WERI-Rb-1 (cell line): Measurements from ENCODE around the gene DNASE1L3.

ENCODE experiments used
- DNase-seq: peaks from one replicate; pipeline ENCODE4 v3.0.0-alpha.2; 2020
- H3K27ac ChIP-seq: fragments of 250-450 bp; sonication (Bioruptor Pico); 2 replicates; pipeline ENCODE4 v1.5.1; 2020; ENCODE audit warnings: mild to moderate bottlenecking, moderate library complexity
- H3K27me3 ChIP-seq: fragments of 250-450 bp; sonication (Bioruptor Pico); 2 replicates; pipeline ENCODE4 v1.5.1; 2021; ENCODE audit warnings: mild to moderate bottlenecking, low read depth, moderate library complexity; ENCODE audit not compliant: insufficient read depth, severe bottlenecking
- H3K36me3 ChIP-seq: fragments of 250-450 bp; sonication (Bioruptor Pico); 2 replicates; pipeline ENCODE4 v1.5.1; 2020; ENCODE audit warnings: mild to moderate bottlenecking, moderate library complexity
- H3K4me3 ChIP-seq: 2 replicates; pipeline ENCODE4 v1.5.1; 2011; ENCODE audit warnings: low read depth, mild to moderate bottlenecking, control low read depth, low read length
- H3K9me3 ChIP-seq: fragments of 250-450 bp; sonication (Bioruptor Pico); 2 replicates; pipeline ENCODE4 v1.5.1; 2021; ENCODE audit warnings: mild to moderate bottlenecking, moderate library complexity; ENCODE audit not compliant: severe bottlenecking
- CTCF ChIP-seq: IDR thresholded peaks from 2 replicates; pipeline ENCODE4 v1.5.1; 2011; ENCODE audit warnings: low read depth, mild to moderate bottlenecking, control low read depth, inconsistent platforms, low read length

DNASE1L3 gene

GRCh38 chr3:58177747-58178527 is 32.8 kb downstream of the DNASE1L3 start:
- no peak overlapping the region; the same call in 1 of the 2 replicates for H3K4me3 ChIP-seq
- peak; percentile 93 for TF ChIP-seq CTCF

GRCh38 chr3:58176827-58177489 is 33.8 kb downstream of the DNASE1L3 start:
- no peak for TF ChIP-seq CTCF
- H3K9me3 ChIP-seq: no peaks in the 10 kb centered on the region
- no peak for DNase-seq
- H3K36me3 ChIP-seq: no peaks in the 10 kb centered on the region
- H3K4me3 ChIP-seq: no peak overlapping the region
- H3K27me3 ChIP-seq: no peaks in the 10 kb centered on the region
- H3K27ac ChIP-seq: no peak overlapping the region

More at GRCh38 chr3:58177747-58178527, 32.8 kb downstream of the DNASE1L3 start:
- H3K27ac ChIP-seq: no peak overlapping the region
- DNase-seq: peak; percentile 91
- no peaks in the 10 kb centered on the region for H3K36me3 ChIP-seq
- H3K27me3 ChIP-seq: no peaks in the 10 kb centered on the region
- no peaks in the 10 kb centered on the region for H3K9me3 ChIP-seq

- DNase-seq: no peak
- no peak overlapping the region for H3K4me3 ChIP-seq
- no peaks in the 10 kb centered on the region for H3K36me3 ChIP-seq
- H3K27ac ChIP-seq: no peak overlapping the region
- no peaks in the 10 kb centered on the region for H3K27me3 ChIP-seq
- no peak for TF ChIP-seq CTCF
- H3K9me3 ChIP-seq: no peaks in the 10 kb centered on the region
These were observed 34.6 kb downstream of the DNASE1L3 start for GRCh38 chr3:58176185-58176530.

GRCh38 chr3:58175437-58176184 is 35.2 kb downstream of the DNASE1L3 start:
- no peaks in the 10 kb centered on the region for H3K27me3 ChIP-seq
- H3K36me3 ChIP-seq: no peaks in the 10 kb centered on the region
- DNase-seq: no peak
- H3K27ac ChIP-seq: no peak overlapping the region
- TF ChIP-seq CTCF: no peak
- H3K4me3 ChIP-seq: no peak overlapping the region
- no peaks in the 10 kb centered on the region for H3K9me3 ChIP-seq

DNA sequence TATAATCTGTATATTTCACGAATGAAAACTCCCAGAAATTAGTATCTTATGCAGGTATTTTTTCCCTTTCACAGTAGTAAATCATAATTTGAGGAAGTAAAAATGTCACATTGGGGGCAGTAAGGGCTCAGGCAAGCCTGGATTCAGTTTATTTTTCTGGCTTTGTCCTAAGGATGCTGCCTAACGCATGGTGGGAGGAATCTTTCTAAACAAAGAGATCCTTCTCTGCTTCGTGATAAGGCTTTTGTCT is 35.7 kb downstream of the DNASE1L3 start:
- no peak for TF ChIP-seq CTCF
- no peaks in the 10 kb centered on the region for H3K9me3 ChIP-seq
- H3K36me3 ChIP-seq: no peaks in the 10 kb centered on the region
- no peak overlapping the region for H3K4me3 ChIP-seq
- no peaks in the 10 kb centered on the region for H3K27me3 ChIP-seq
- DNase-seq: no peak
- no peak overlapping the region for H3K27ac ChIP-seq
